H1 (cell line): ENCODE measurements around the gene LNX2. TPM values are rescaled to one million over a fixed set of nuclear protein-coding genes. Genes with fewer than 3 reads are reported as not detected.

Experiments used
- CTCF ChIA-PET: fragments of 300-600 bp; sonication (Branson Sonifier 250); formaldehyde crosslinking; loops from one replicate; lab custom pipeline; 2021; ENCODE audit not compliant: partially characterized antibody; lab: Charles Lee
- POLR2A ChIA-PET: fragments of 300-600 bp; sonication (Branson Sonifier 250); formaldehyde crosslinking; loops from one replicate; lab custom pipeline; 2021; ENCODE audit warnings: inconsistent platforms; ENCODE audit not compliant: partially characterized antibody; lab: Charles Lee
- DNase-seq, 2 experiments: peaks; one replicate each; pipeline versions ENCODE4 v3.0.0 to v3.0.0-alpha.2; 2010 to 2022; ENCODE audit warnings: low spot score in 2 of 2, low read depth in 1 of 2, mixed read lengths in 1 of 2
- FAIRE-seq: peaks from 2 replicates; lab custom pipeline; 2011; peaks lifted over from hg19 to GRCh38; lab: Jason Lieb, UNC
- H2AFZ ChIP-seq: 2 replicates; pipeline ENCODE4 v1.8.1; 2012; ENCODE audit warnings: low read length, inconsistent platforms
- H2AK5ac ChIP-seq: 2 replicates; pipeline ENCODE4 v1.6.1; 2013; ENCODE audit warnings: low read depth, low read length
- H2BK120ac ChIP-seq: replicated peaks from 2 replicates; pipeline ENCODE3; 2013; ENCODE audit warnings: low read depth, low read length, inconsistent platforms
- H2BK12ac ChIP-seq: 2 replicates; pipeline ENCODE4 v1.6.1; 2013; ENCODE audit warnings: low read depth, low read length
- H2BK15ac ChIP-seq: 2 replicates; pipeline ENCODE4 v1.6.1; 2013; ENCODE audit warnings: low read length
- H2BK20ac ChIP-seq: 2 replicates; pipeline ENCODE4 v1.6.1; 2013; ENCODE audit warnings: low read length
- H2BK5ac ChIP-seq: 2 replicates; pipeline ENCODE4 v1.6.1; 2013; ENCODE audit warnings: low read depth, low read length
- H3K14ac ChIP-seq: 2 replicates; pipeline ENCODE4 v1.6.1; 2013; ENCODE audit warnings: inconsistent platforms; ENCODE audit not compliant: insufficient read length
- H3K18ac ChIP-seq: 2 replicates; pipeline ENCODE4 v1.6.1; 2013; ENCODE audit warnings: low read length; ENCODE audit errors: extremely low read depth
- H3K23ac ChIP-seq: 2 replicates; pipeline ENCODE4 v1.6.1; 2013; ENCODE audit warnings: inconsistent platforms; ENCODE audit not compliant: insufficient read length
- H3K23me2 ChIP-seq: 2 replicates; pipeline ENCODE4 v1.6.1; 2013; ENCODE audit warnings: low read depth, low read length
- H3K27ac ChIP-seq: 2 replicates; pipeline ENCODE4 v1.6.1; 2011; ENCODE audit warnings: low read depth, low read length, inconsistent platforms
- H3K27me3 ChIP-seq, 4 experiments: replicated peaks in 1 of 4; 1 replicate in 1 of 4; 2 replicates in 3 of 4; pipeline versions ENCODE4 v1.6.1 to v1.8.1; 2011 to 2013; ENCODE audit warnings: low read length in 3 of 4, mild to moderate bottlenecking in 3 of 4, inconsistent platforms in 2 of 4, mixed read lengths in 2 of 4, moderate library complexity in 1 of 4; ENCODE audit not compliant: control insufficient read depth in 3 of 4, insufficient read depth in 3 of 4; ENCODE audit errors: extremely low read depth in 1 of 4
- H3K36me3 ChIP-seq, 4 experiments: 2 replicates each; pipeline versions ENCODE4 v1.6.1 to v1.8.1; 2011 to 2013; ENCODE audit warnings: mild to moderate bottlenecking in 4 of 4, low read length in 3 of 4, moderate library complexity in 2 of 4, control low read depth in 1 of 4, inconsistent platforms in 1 of 4; ENCODE audit not compliant: insufficient read depth in 4 of 4, control insufficient read depth in 2 of 4
- H3K4ac ChIP-seq: replicated peaks from 2 replicates; pipeline ENCODE3; 2013; ENCODE audit warnings: low read length, low read depth, mixed read lengths, inconsistent platforms; ENCODE audit not compliant: insufficient read length
- H3K4me1 ChIP-seq, 4 experiments: replicated peaks in 1 of 4; 1 replicate in 1 of 4; 2 replicates in 3 of 4; pipeline versions ENCODE4 v1.6.1 to v1.8.1; 2011 to 2013; ENCODE audit warnings: low read length in 3 of 4, inconsistent platforms in 2 of 4, mixed read lengths in 1 of 4; ENCODE audit not compliant: insufficient read depth in 4 of 4, control insufficient read depth in 3 of 4
- H3K4me2 ChIP-seq, 2 experiments: 2 replicates each; pipeline versions ENCODE4 v1.6.1 to v1.8.1; 2011 to 2013; ENCODE audit warnings: low read depth in 2 of 2, low read length in 2 of 2, control low read depth in 1 of 2, inconsistent platforms in 1 of 2, mild to moderate bottlenecking in 1 of 2; ENCODE audit not compliant: insufficient read depth in 1 of 2
- H3K4me3 ChIP-seq, 4 experiments: fragments of 200-600, 300-600 bp in 1 of 4; sonication (generic), shearing (Covaris generic), sonication (Bioruptor Twin) in 1 of 4; 2 replicates each; pipeline versions ENCODE4 v1.5.1 to v1.8.1; 2011 to 2016; ENCODE audit warnings: low read length in 4 of 4, low read depth in 3 of 4, control low read depth in 2 of 4, inconsistent platforms in 2 of 4, mild to moderate bottlenecking in 2 of 4, mixed read lengths in 1 of 4, moderate library complexity in 1 of 4; ENCODE audit not compliant: insufficient read depth in 2 of 4; ENCODE audit errors: extremely low read depth in 1 of 4
- H3K56ac ChIP-seq: replicated peaks from 2 replicates; pipeline ENCODE3; 2013; ENCODE audit warnings: low read depth, mild to moderate bottlenecking, mixed read lengths, low read length, inconsistent platforms; ENCODE audit not compliant: insufficient read length
- H3K79me1 ChIP-seq: 2 replicates; pipeline ENCODE4 v1.6.1; 2013; ENCODE audit warnings: low read depth, low read length, control low read depth
- H3K79me2 ChIP-seq, 2 experiments: 2 replicates each; pipeline versions ENCODE4 v1.6.1 to v1.8.1; 2012 to 2013; ENCODE audit warnings: low read length in 2 of 2, mild to moderate bottlenecking in 2 of 2, inconsistent platforms in 1 of 2; ENCODE audit not compliant: insufficient read depth in 2 of 2, control insufficient read depth in 1 of 2
- H3K9ac ChIP-seq, 4 experiments: replicated peaks in 1 of 4; 1 replicate in 1 of 4; 2 replicates in 3 of 4; pipeline versions ENCODE4 v1.6.1 to v1.8.1; 2011 to 2013; ENCODE audit warnings: low read depth in 3 of 4, low read length in 3 of 4, control low read depth in 2 of 4, mild to moderate bottlenecking in 2 of 4, moderate library complexity in 2 of 4, inconsistent platforms in 1 of 4; ENCODE audit errors: extremely low read depth in 1 of 4
- H3K9me3 ChIP-seq, 2 experiments: 2 replicates each; pipeline versions ENCODE4 v1.6.1 to v1.8.1; 2012 to 2013; ENCODE audit warnings: mild to moderate bottlenecking in 2 of 2, moderate library complexity in 2 of 2, control low read depth in 1 of 2, inconsistent platforms in 1 of 2, low read depth in 1 of 2, low read length in 1 of 2, mixed read lengths in 1 of 2; ENCODE audit not compliant: insufficient read depth in 2 of 2
- H4K20me1 ChIP-seq, 2 experiments: replicated peaks in 1 of 2; 2 replicates each; pipeline versions ENCODE3 to v1.8.1; 2011 to 2013; ENCODE audit warnings: inconsistent platforms in 2 of 2, low read length in 2 of 2, mild to moderate bottlenecking in 1 of 2; ENCODE audit not compliant: insufficient read depth in 2 of 2, control insufficient read depth in 1 of 2
- H4K5ac ChIP-seq: 2 replicates; pipeline ENCODE4 v1.6.1; 2013; ENCODE audit warnings: low read length, low read depth, mixed read lengths, inconsistent platforms; ENCODE audit not compliant: insufficient read length
- H4K8ac ChIP-seq: 2 replicates; pipeline ENCODE4 v1.8.0; 2013; ENCODE audit warnings: mild to moderate bottlenecking, moderate library complexity, low read length, inconsistent platforms; ENCODE audit not compliant: insufficient read depth; ENCODE audit errors: extremely low read depth
- H4K91ac ChIP-seq: replicated peaks from 2 replicates; pipeline ENCODE3; 2013; ENCODE audit warnings: low read length, mixed read lengths, inconsistent platforms; ENCODE audit not compliant: insufficient read length
- BACH1 ChIP-seq: IDR thresholded peaks from 2 replicates; pipeline ENCODE4 v1.6.1; 2012; ENCODE audit warnings: low read length, improper control_type of control experiment
- BRCA1 ChIP-seq: IDR thresholded peaks from 2 replicates; pipeline ENCODE4 v1.6.1; 2012; ENCODE audit warnings: low read depth, low read length, improper control_type of control experiment
- CREB1 ChIP-seq: IDR thresholded peaks from 2 replicates; pipeline ENCODE4 v1.6.1; 2012; ENCODE audit warnings: inconsistent platforms
- FOSL1 ChIP-seq: IDR thresholded peaks from 2 replicates; pipeline ENCODE4 v1.6.1; 2011; ENCODE audit warnings: mild to moderate bottlenecking, low read depth, low read length, moderate library complexity; ENCODE audit not compliant: insufficient read depth
- GABPA ChIP-seq: IDR thresholded peaks from 2 replicates; pipeline ENCODE4 v1.6.1; 2011; ENCODE audit warnings: mild to moderate bottlenecking, low read length, moderate library complexity, borderline replicate concordance; ENCODE audit not compliant: insufficient read depth
- KDM5A ChIP-seq: fragments of 200-600 bp; IDR thresholded peaks from 2 replicates; pipeline ENCODE4 v1.7.1; 2012; ENCODE audit warnings: mild to moderate bottlenecking, low read length, inconsistent platforms, mixed read lengths
- NANOG ChIP-seq: IDR thresholded peaks from 2 replicates; pipeline ENCODE4 v1.6.1; 2011; ENCODE audit warnings: low read length, low read depth, mild to moderate bottlenecking, inconsistent platforms; ENCODE audit not compliant: insufficient read depth, poor library complexity, severe bottlenecking
- POU5F1 ChIP-seq: IDR thresholded peaks from 2 replicates; pipeline ENCODE4 v1.6.1; 2011; ENCODE audit warnings: low read depth, mild to moderate bottlenecking, low read length, moderate library complexity
- RFX5 ChIP-seq: IDR thresholded peaks from 2 replicates; pipeline ENCODE4 v1.6.1; 2011; ENCODE audit warnings: low read depth, low read length, improper control_type of control experiment, borderline replicate concordance
- SIN3A ChIP-seq, 2 experiments: IDR thresholded peaks in 1 of 2; conservative IDR thresholded peaks in 1 of 2; 2 replicates each; pipeline ENCODE4 v1.6.1; 2011 to 2012; ENCODE audit warnings: low read length in 2 of 2, improper control_type of control experiment in 1 of 2, low read depth in 1 of 2, mild to moderate bottlenecking in 1 of 2
- SRF ChIP-seq: IDR thresholded peaks from 2 replicates; pipeline ENCODE4 v1.6.1; 2011; ENCODE audit warnings: mild to moderate bottlenecking, low read depth, low read length, moderate library complexity
- TAF7 ChIP-seq: optimal IDR thresholded peaks from 2 replicates; pipeline ENCODE3; 2011; ENCODE audit warnings: low read depth, mild to moderate bottlenecking, inconsistent platforms, low read length, moderate library complexity, borderline replicate concordance
- TBP ChIP-seq: IDR thresholded peaks from 2 replicates; pipeline ENCODE4 v1.6.1; 2011; ENCODE audit warnings: low read depth, low read length, improper control_type of control experiment
- USF2 ChIP-seq: IDR thresholded peaks from 2 replicates; pipeline ENCODE4 v1.6.1; 2011; ENCODE audit warnings: low read length, improper control_type of control experiment
- WGBS, 2 experiments: shearing (Covaris generic) in 1 of 2; methylation state at CpG; one replicate each; pipeline versions ENCODE4 v1.1.6 to v1.1.7; 2013 to 2015; ENCODE audit warnings: low lambda C conversion rate in 2 of 2, mixed read lengths in 2 of 2, inconsistent platforms in 1 of 2, low coverage in 1 of 2, missing lambda C conversion rate in 1 of 2; ENCODE audit not compliant: insufficient replicate concordance in 2 of 2, insufficient coverage in 1 of 2, insufficient read length in 1 of 2; ENCODE audit errors: extremely low coverage in 1 of 2, missing lambda C conversion rate in 1 of 2; 5-methylcytosine and 5-hydroxymethylcytosine counted together
- polyA plus RNA-seq, 7 experiments: library from polyadenylated mRNA; depleted of rRNA in 3 of 7; stranded (reverse) in 5 of 7; unstranded in 2 of 7; fragments of >200 nt in 5 of 7; fragments of 200-250 nt in 2 of 7; gene quantifications; 1 replicate in 5 of 7; 2 replicates in 1 of 7; 4 replicates in 1 of 7; pipeline versions ENCODE4 v1.2.1 to v1.2.3, GENCODE V29; 2011 to 2013; ENCODE audit warnings: missing spikeins in 2 of 7, mixed read lengths in 2 of 7
- total RNA-seq: library from RNA; stranded (reverse); fragmentation: NEBNext Ultra II Directional; extraction: Animal tissue kit (Norgen Biotek cat#: 25700); gene quantifications from 2 replicates; pipeline ENCODE4 v1.2.1, GENCODE V29; 2021

The LNX2 gene
- total and polyA plus RNA-seq, 2 of the 8 experiments (the other 6 are each of a cell fraction or from before 2014, with no cell fraction given): 6.4 to 13.9 TPM

GRCh38 chr13:27637289-27637626, 16.9 kb upstream of the LNX2 start:
- H3K9ac ChIP-seq: no peak overlapping the region
- no peak overlapping the region for H4K91ac ChIP-seq
- no peak overlapping the region for H4K5ac ChIP-seq
- H3K79me1 ChIP-seq: peaks cover 11% of the 10 kb centered on the region
- no peak overlapping the region for H3K14ac ChIP-seq
- no peak overlapping the region for H2BK120ac ChIP-seq
- H3K23ac ChIP-seq: no peak overlapping the region
- peaks cover 2 to 10% of the 10 kb centered on the region in 2 experiments for H4K20me1 ChIP-seq
- H2AFZ ChIP-seq: no peak overlapping the region
- H3K27ac ChIP-seq: no peak overlapping the region
- H2BK20ac ChIP-seq: no peak overlapping the region
- H4K8ac ChIP-seq: no peak overlapping the region
- no peak overlapping the region for H3K18ac ChIP-seq
- H3K4me3 ChIP-seq: no peak overlapping the region
- no peak for FAIRE-seq
- no peaks in the 10 kb centered on the region for H3K23me2 ChIP-seq
- no peaks in the 10 kb centered on the region for H3K9me3 ChIP-seq
- 96% methylated on average over 1 of the region's 1 CpG; no CpG with 5 or more reads in 1 of the 2 experiments for WGBS, 2 experiments
- H2BK12ac ChIP-seq: no peak overlapping the region
- H3K4me1 ChIP-seq: no peaks in the 10 kb centered on the region
- H3K79me2 ChIP-seq: peaks cover 3 to 65% of the 10 kb centered on the region in 2 experiments
- POLR2A ChIA-PET: interaction anchor here (6.5 kb wide), 1 partner anchor 14 kb away, joined by 26 read pairs; no protein-coding TSS in a partner anchor
- H2BK15ac ChIP-seq: no peak overlapping the region
- peaks cover 0 to 10% (median 2%) of the 10 kb centered on the region in 4 experiments; a peak in 4 of 8 replicates for H3K36me3 ChIP-seq
- CTCF ChIA-PET: interaction anchor here (0.6 kb wide), 1 partner anchor 88 kb away, joined by 3 read pairs; no protein-coding TSS in a partner anchor
- no peak for DNase-seq
- H3K4ac ChIP-seq: no peak overlapping the region
- no peak overlapping the region for H3K4me2 ChIP-seq
- no peak overlapping the region for H2BK5ac ChIP-seq
- no peak overlapping the region for H3K56ac ChIP-seq
- no peaks in the 10 kb centered on the region for H3K27me3 ChIP-seq
- no peak for TF ChIP-seq SIN3A (conservative IDR thresholded peaks at IDR 0.05 in 1 of 2, IDR thresholded peaks at IDR 0.05 in 1 of 2; ENCODE audit: low read depth in 1 of 2, low read length in 2 of 2)
- TF ChIP-seq BACH1: no peak
- TF ChIP-seq TAF7: no peak
- TF ChIP-seq CREB1: no peak
- no peak for TF ChIP-seq KDM5A
- TF ChIP-seq BRCA1: no peak
- no peak for TF ChIP-seq NANOG
- TF ChIP-seq POU5F1: no peak
- TF ChIP-seq SRF: no peak
- no peak for TF ChIP-seq TBP
- no peak for TF ChIP-seq FOSL1
- no peak for TF ChIP-seq USF2
- TF ChIP-seq GABPA: no peak
- TF ChIP-seq RFX5: no peak
- no peak overlapping the region for H2AK5ac ChIP-seq
